HG02884 (cell line): ENCODE measurements around the gene PHF21B.

ENCODE experiments used
- ATAC-seq: cut with Tn5 transposase; IDR thresholded peaks from one replicate; pipeline ENCODE4 v1.9.1; 2021; ENCODE audit warnings: mild to moderate bottlenecking, moderate library complexity; ENCODE audit not compliant: unreplicated experiment

PHF21B gene

GRCh38 chr22:44992166-44992565 lies 17.6 kb downstream of the PHF21B start:
- ATAC-seq = no peak

DNA sequence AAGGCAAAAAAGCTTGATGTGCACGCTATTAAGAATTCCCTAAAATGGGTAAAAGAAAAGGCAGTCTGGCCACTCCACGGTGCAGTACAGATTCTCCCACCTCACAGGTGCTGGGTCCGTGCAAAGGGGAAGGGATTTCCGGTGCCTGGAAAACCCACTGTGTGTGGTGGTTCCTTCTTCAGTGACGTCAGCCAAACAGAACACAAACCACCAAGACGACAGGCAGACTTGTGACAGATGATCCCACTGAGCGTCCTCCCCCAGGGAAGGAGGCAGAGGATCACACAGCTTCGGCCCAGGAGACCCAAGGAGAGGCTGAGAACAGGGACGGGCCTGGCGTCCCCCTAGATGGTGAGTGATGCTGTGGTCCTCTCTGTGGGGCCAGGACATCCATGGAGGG lies 18.6 kb downstream of the PHF21B start:
- no peak for ATAC-seq

- no peak for ATAC-seq
Observed at GRCh38 chr22:44990810-44991209, 19.0 kb downstream of the PHF21B start.

- no peak for ATAC-seq
Observed at GRCh38 chr22:44990328-44990727, 19.5 kb downstream of the PHF21B start.

- no peak for ATAC-seq
Observed at GRCh38 chr22:44988671-44989070, 21.1 kb downstream of the PHF21B start.

DNA sequence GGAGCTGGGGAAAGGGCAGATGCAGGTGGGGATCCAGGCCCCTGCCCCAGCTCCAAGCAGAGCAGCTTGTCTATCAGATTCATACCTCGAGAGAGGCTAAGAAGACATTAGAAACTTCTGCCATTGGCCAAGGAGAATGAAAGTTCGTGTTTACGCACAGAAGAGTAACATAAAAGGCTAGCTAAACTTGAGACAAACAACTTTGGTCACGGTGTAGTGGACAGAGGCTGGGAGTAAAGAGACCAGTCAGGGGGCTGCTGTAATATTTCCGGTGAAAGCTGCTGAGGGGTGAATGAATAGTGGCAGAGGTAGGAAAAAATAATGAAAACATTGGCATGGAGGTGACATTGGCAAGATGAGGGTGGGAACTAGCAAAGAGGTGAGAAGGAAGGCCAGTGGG lies 22.9 kb downstream of the PHF21B start:
- no peak for ATAC-seq

DNA sequence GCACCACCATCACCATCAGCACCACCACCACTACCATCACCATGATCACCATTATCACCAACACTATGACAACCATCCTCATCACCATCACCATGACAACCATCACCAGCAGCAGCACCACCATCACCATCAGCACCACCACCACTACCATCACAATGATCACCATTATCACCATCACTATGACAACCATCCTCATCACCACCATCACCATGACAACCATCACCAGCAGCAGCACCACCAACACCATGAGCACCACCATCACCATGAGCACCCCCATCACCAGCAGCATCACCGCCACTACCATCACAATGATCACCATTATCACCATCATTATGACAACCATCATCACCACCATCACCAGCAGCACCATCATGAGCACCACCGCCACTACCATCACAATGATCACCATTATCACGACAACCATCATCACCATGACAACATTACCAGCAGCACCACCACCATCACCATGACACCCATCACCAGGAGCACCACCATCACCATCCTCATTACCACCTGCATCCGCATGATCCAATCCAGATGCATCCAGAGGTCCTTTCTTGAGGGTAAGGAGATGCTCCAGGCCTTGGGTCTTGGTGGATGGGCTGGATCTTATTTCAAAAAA lies 23.8 kb downstream of the PHF21B start:
- no peak for ATAC-seq

DNA sequence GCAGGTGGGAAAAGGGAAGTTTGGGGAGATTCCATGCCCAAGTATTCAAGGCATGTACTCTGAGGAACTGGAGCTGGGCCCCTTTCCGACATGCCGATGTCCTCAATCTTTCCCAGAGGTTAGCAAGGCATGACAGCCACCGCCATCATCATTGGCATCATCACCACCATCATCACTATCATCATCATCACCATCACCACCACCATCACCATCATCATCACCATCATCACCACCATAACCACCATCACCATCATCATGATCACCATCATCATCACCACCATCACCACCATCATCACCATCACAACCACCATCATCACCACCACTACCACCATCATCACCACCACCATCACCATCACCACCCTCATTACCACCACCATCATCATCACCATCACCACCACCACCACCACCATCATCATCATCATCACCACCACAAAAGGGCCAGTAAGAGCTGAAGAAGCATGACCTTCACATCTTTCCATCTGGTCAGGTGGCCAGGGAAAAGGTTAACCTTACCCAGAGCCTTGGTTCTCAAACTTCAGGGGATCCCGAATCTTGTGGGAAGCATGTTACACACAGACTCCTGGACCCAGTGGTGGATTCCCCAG lies 25.8 kb downstream of the PHF21B start:
- ATAC-seq = no peak

DNA sequence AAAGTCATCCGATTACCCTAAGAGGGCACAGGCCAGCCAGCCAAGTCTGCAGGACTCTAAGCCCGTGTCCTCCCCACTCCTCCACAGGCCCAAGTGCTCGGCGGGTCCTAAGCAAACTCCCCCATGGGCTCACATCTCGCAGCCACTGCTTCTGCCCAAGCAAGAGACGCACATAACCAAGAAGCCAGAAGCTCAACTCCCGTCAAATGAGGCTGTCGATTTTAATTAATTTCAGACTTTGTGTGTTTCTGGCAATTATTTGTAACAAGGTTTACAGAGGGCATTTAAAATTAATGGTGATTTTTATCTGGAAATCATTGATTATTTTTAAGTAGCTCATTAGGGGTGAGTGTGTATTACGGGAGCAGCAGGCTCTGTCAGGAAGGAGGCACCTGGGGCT lies 27.4 kb downstream of the PHF21B start:
- ATAC-seq = no peak

DNA sequence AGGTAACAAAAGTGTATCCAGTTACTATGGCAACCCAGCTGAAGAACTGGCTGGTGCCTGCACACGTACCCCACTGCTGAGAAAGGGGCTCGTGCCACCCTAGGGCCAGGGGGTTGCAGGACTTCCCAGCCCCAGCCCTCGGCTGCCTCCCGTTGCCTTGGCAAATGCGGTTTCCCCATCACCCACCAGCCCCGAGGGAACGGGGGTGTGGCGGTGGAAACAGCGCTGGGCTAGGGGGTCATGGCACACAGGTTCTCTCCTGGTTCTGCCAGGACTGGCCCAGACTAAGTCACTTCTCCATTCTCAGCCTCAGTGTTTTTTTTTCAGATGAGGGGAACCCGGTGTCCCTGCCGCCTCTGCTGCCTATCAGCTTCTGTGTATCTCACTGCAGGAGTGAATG lies 27.9 kb downstream of the PHF21B start:
- ATAC-seq = no peak

GRCh38 chr22:44979154-44979553 lies 30.7 kb downstream of the PHF21B start:
- no peak for ATAC-seq

DNA sequence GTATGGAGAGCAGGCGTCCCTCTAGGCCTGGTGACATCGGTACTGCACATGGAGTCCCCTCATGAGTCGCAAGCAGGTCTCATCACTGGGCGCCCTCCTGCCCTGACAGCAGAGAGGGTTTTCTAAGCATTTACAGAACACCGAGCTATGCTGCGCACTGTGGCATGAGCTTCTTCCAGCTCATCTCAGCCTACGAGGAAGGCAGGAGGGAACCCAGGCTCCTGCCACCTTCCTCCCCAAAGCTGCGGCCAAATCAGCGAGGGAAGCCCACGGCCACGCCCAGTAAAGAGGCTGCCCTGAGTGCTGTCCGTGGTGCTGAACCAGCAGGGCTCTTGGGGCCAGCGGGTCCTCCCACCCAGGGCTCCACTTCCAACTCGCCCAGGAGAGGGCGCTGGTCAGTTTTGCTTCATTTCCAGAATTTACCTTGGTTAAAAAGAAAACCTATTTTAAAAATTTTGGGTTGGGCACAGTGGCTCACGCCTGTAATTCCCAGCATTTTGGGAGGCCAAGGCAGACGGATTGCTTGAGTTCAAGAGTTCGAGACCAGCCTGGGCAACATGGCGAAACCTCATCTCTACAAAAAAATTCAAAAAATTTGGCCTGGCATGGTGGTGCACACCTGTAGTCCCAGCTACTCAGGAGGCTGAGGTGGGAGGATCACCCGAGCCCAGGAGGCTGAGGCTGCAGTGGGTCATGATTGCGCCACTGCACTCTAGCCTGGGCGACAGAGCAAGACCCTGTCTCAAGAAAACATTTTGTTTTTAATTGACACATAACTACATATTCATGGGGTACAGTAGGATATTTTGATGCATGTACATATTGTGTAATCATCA lies 34.2 kb downstream of the PHF21B start:
- ATAC-seq = no peak

DNA sequence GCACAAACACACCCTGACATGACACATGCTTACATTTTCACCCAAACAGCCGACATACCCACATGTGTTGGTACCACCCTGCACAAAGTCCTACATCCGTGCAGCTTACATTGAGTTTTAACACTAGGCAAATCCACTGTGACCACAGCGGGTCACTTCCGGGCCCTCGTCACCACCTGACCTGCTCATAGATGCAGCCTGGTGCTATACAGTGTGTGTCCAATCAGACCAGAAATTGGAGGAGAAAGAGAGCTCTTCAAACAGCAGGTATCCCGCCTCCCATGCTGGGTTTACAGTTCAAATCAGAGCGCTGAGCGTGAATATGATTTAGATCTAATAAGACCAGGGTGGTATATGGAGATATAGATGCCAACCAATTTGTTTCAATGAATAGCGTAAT lies 35.4 kb downstream of the PHF21B start:
- no peak for ATAC-seq

- no peak for ATAC-seq
Observed at GRCh38 chr22:44973829-44974228, 36.0 kb downstream of the PHF21B start.

- no peak for ATAC-seq
Observed at GRCh38 chr22:44972363-44973083, 37.3 kb downstream of the PHF21B start.

- no peak for ATAC-seq
Observed at GRCh38 chr22:44971651-44972362, 38.0 kb downstream of the PHF21B start.

GRCh38 chr22:44970291-44970690 lies 39.5 kb downstream of the PHF21B start:
- ATAC-seq = no peak

- no peak for ATAC-seq
Observed at GRCh38 chr22:44969817-44970216, 40.0 kb downstream of the PHF21B start.

GRCh38 chr22:44968736-44969135 lies 41.1 kb downstream of the PHF21B start:
- no peak for ATAC-seq

DNA sequence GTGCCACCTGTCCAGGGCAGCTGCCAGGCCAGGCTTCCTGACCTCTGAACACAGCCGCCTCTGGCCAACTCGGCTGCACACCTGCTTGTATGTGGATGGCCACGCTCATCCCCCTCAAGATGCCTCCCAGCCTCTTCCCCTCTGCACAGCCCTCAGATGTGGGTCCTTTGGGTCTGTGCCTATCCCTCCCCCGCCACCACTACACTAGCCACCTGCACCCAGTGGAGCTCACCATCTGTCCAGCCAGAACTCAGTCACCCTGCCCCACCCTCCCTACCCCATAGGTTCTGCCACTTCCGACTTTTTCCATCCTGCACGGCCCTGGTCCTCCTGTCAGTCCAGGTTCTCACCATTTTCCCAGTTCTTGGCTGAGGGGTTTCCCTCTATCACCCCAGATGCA lies 44.6 kb downstream of the PHF21B start:
- ATAC-seq = no peak

GRCh38 chr22:44964722-44965078 lies 45.1 kb downstream of the PHF21B start:
- ATAC-seq = no peak
